ENCODE data around the gene EBF3. TPM values are rescaled to one million over a fixed set of nuclear protein-coding genes. Genes with fewer than 3 reads are reported as not detected.

Gene EBF3
- total RNA-seq, 1 experiment from 2014 or later, result 0.64 TPM

DNA sequence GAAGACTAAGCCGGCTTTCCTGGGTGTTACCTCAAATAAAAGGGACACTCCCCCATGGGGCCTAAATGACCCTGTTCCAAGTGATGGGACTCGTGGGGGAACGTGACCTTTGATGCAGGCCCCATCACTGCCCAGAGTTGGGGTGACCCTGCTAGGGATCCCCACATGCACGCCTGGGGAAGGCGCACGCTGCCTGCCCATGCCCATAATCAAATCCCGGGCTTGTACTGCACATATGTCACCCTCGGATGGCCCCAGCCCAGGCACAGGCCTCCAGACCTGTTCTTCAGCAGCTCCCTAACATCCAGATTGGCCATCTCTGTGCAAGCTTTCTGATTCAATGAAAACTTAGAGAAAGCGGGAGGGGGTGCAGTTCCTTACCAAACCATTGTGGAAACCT is 14.7 kb downstream of the EBF3 start:
- H3K9me3 ChIP-seq (ENCODE audit: control insufficient read depth, insufficient read depth, low read depth, low read length), result no peaks in the 10 kb centered on the region
- H3K4me1 ChIP-seq (ENCODE audit: control insufficient read depth, insufficient read depth, low read length), result no peaks in the 10 kb centered on the region
- no peaks in the 10 kb centered on the region for H3K36me3 ChIP-seq (ENCODE audit: control insufficient read depth, insufficient read depth, low read length)
- intact Hi-C loops (cut with micrococcal nuclease; ENCODE audit: unreplicated experiment) (no loop called here), in situ Hi-C loops (cut with HindIII; ENCODE audit: low pct_unique_long_range_greater_than_20kb, low sequenced_read_pairs) (no loop called here)
- DNase-seq (ENCODE audit: low read depth, low spot score) (no peak), ATAC-seq (no peak)
- H3K27me3 ChIP-seq (ENCODE audit: control insufficient read depth, insufficient read depth, low read length), result peaks cover 4% of the 10 kb centered on the region; the same call in 1 of the 2 replicates
- CTCF ChIA-PET, result no interaction called here
- POLR2A ChIA-PET, result no interaction called here
- BruUV-seq (replicated peaks), result no TSS peak
- H3K27ac ChIP-seq (ENCODE audit: low read length), result no peak overlapping the region
- no peak for TF ChIP-seq TCF7L2 (IDR thresholded peaks at IDR 0.05; ENCODE audit: low read depth, low read length)
- TF ChIP-seq, protein P1, sequence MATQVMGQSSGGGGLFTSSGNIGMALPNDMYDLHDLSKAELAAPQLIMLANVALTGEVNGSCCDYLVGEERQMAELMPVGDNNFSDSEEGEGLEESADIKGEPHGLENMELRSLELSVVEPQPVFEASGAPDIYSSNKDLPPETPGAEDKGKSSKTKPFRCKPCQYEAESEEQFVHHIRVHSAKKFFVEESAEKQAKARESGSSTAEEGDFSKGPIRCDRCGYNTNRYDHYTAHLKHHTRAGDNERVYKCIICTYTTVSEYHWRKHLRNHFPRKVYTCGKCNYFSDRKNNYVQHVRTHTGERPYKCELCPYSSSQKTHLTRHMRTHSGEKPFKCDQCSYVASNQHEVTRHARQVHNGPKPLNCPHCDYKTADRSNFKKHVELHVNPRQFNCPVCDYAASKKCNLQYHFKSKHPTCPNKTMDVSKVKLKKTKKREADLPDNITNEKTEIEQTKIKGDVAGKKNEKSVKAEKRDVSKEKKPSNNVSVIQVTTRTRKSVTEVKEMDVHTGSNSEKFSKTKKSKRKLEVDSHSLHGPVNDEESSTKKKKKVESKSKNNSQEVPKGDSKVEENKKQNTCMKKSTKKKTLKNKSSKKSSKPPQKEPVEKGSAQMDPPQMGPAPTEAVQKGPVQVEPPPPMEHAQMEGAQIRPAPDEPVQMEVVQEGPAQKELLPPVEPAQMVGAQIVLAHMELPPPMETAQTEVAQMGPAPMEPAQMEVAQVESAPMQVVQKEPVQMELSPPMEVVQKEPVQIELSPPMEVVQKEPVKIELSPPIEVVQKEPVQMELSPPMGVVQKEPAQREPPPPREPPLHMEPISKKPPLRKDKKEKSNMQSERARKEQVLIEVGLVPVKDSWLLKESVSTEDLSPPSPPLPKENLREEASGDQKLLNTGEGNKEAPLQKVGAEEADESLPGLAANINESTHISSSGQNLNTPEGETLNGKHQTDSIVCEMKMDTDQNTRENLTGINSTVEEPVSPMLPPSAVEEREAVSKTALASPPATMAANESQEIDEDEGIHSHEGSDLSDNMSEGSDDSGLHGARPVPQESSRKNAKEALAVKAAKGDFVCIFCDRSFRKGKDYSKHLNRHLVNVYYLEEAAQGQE (IDR thresholded peaks at IDR 0.05; ENCODE audit: insufficient read depth in 1 of 2, low read depth in 2 of 2, low read length in 1 of 2), result no peak
- TF ChIP-seq, protein P2, sequence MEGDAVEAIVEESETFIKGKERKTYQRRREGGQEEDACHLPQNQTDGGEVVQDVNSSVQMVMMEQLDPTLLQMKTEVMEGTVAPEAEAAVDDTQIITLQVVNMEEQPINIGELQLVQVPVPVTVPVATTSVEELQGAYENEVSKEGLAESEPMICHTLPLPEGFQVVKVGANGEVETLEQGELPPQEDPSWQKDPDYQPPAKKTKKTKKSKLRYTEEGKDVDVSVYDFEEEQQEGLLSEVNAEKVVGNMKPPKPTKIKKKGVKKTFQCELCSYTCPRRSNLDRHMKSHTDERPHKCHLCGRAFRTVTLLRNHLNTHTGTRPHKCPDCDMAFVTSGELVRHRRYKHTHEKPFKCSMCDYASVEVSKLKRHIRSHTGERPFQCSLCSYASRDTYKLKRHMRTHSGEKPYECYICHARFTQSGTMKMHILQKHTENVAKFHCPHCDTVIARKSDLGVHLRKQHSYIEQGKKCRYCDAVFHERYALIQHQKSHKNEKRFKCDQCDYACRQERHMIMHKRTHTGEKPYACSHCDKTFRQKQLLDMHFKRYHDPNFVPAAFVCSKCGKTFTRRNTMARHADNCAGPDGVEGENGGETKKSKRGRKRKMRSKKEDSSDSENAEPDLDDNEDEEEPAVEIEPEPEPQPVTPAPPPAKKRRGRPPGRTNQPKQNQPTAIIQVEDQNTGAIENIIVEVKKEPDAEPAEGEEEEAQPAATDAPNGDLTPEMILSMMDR (IDR thresholded peaks at IDR 0.05), result no peak
- TF ChIP-seq POLR2AphosphoS5 (IDR thresholded peaks at IDR 0.05; ENCODE audit: low read depth, low read length), result no peak
- no peak for TF ChIP-seq SIN3A (IDR thresholded peaks at IDR 0.05; ENCODE audit: borderline replicate concordance, insufficient read depth, low read depth, low read length)
- H3K4me3 ChIP-seq (ENCODE audit: low read depth in 2 of 2, low read length in 2 of 2), result no peak overlapping the region

DNA sequence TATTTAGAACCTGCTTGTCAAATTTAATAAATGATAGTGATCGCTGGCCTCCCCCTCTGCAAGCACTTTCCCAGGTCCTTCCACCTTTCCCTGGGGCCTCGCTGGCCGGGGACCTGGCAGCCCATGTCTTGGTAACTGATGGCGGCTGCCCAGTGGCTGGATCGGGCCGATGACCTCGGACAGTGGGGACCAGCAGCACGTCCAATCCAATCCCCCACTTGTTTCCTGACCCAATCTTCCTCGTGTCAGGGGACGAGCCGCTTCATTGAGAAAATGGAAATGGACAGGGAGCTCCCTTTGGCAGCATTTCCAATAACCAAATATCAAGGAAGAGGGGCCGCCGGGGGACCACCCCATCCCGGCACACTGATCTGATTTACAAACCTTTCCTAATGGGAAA is 17.2 kb downstream of the EBF3 start:
- CTCF ChIA-PET, result no interaction called here
- in situ Hi-C loops (cut with HindIII; ENCODE audit: low pct_unique_long_range_greater_than_20kb, low sequenced_read_pairs) (no loop called here), intact Hi-C loops (cut with micrococcal nuclease; ENCODE audit: unreplicated experiment) (no loop called here)
- H3K36me3 ChIP-seq (ENCODE audit: control insufficient read depth, insufficient read depth, low read length), result no peaks in the 10 kb centered on the region
- TF ChIP-seq SIN3A (IDR thresholded peaks at IDR 0.05; ENCODE audit: borderline replicate concordance, insufficient read depth, low read depth, low read length), result no peak
- TF ChIP-seq, protein P2 (IDR thresholded peaks at IDR 0.05), result no peak
- no peak for TF ChIP-seq POLR2AphosphoS5 (IDR thresholded peaks at IDR 0.05; ENCODE audit: low read depth, low read length)
- TF ChIP-seq TCF7L2 (IDR thresholded peaks at IDR 0.05; ENCODE audit: low read depth, low read length), result no peak
- TF ChIP-seq, protein P1 (IDR thresholded peaks at IDR 0.05; ENCODE audit: insufficient read depth in 1 of 2, low read depth in 2 of 2, low read length in 1 of 2), result no peak
- H3K27ac ChIP-seq (ENCODE audit: low read length), result no peak overlapping the region
- no peaks in the 10 kb centered on the region for H3K27me3 ChIP-seq (ENCODE audit: control insufficient read depth, insufficient read depth, low read length)
- POLR2A ChIA-PET, result no interaction called here
- H3K4me1 ChIP-seq (ENCODE audit: control insufficient read depth, insufficient read depth, low read length), result no peaks in the 10 kb centered on the region
- no peaks in the 10 kb centered on the region for H3K9me3 ChIP-seq (ENCODE audit: control insufficient read depth, insufficient read depth, low read depth, low read length)
- DNase-seq (ENCODE audit: low read depth, low spot score), result no peak
- BruUV-seq (replicated peaks), result no TSS peak
- H3K4me3 ChIP-seq (ENCODE audit: low read depth in 2 of 2, low read length in 2 of 2), result no peak overlapping the region
- no peak for ATAC-seq
